NAMALWA (cell line): ENCODE measurements around the gene FRS3.

Source experiments
- DNase-seq: peaks from one replicate; pipeline ENCODE4 v3.0.0-alpha.2; 2015; ENCODE audit warnings: low spot score

The FRS3 gene

DNA sequence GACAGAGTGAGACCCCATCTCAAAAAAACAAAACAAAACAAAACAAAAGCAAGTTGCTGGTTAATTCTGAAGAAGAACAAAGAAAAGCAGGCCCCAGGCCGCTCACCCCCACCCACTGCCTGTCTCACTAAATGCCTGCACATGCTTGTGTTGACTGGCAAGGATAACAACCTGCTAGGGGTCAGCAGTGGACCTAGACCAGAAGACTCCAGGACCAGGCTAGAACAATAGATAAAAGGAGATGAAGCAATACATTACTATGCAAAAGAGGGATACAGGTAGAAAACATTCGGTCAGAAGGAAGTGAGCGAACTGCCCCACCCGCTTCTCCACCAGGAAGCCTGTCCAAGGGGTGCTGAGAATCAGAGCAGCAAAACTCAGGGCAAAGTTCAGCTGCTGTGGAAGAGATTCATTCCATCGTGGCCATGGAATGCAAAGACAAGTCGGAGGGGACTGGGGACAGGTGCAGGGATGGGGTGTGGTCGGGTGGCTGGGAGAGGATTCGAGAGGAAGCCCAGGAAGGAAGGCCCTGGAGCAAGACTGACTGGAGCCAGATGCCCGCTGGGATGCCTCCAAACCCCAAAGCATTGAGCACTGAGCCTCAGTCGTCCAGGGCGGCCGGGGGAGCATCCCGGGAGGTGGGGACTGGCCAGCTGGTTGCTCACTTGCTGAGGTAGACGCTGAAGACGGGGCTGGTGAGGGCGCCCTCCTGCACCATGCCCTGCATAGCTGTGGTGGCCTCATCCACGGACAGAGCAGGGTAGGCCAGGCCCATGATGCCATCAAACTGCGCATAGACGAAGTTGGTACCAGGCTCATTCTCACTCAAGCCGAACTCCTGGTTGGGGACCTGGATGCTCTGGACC lies 37.8 kb downstream of the FRS3 start:
- DNase-seq = no peak

DNA sequence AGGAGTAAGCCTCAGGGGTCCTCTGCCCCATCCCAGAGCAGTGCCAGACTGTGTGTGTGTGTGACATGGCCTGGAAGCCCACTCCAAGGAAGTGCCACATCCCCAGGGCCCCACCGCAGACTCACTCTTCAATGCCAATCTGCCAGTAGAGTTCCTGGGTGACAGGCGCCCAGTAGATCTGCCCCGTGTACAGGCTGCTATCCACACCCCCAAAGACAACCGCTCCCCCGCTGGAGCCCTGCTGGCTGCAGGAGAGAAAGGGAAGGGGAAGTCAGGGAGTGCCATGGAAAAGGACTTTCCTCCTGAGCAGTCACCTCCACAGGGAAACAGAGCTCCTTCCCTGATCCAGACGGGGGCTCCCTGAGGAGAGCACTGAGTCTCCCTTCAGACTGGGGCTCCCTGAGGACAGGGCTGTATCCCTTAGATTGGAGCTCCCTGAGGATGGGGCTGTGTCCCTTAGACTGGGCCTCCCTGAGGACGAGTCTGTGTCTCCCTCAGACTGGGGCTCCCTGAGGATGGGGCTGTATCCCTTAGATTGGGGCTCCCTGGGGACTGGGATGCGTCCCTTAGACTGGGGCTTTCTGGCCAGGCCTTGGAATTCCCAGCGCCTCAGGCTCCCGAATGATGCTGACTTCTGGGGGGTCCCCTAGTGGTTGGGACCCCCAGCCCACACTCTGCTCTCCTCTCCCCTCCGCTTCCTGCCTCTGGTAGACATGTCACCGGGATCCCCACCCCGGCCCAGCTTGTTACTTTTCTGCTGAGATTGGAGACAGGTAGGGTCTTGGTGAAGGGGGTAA lies 39.1 kb downstream of the FRS3 start:
- no peak for DNase-seq

DNA sequence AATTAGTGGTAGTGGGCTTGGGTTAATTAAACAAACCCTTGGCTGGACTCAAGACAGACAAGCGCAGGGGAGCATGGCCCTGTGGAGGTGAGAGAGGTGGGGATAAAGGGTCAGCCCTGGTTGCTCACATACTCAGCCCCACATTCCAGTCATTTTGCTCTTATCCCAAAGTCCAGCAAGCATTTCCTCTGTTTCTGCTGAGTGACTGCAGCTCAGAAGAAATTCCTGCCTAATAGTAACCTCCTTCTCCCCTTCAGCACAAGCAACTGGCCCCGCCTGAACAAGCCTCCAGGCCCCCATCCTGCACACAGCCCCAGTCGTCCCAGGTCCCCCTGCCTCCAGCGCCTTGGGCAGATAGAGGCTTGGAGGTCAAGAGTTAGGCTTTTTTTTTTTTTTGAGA lies 40.7 kb downstream of the FRS3 start:
- DNase-seq = no peak

DNA sequence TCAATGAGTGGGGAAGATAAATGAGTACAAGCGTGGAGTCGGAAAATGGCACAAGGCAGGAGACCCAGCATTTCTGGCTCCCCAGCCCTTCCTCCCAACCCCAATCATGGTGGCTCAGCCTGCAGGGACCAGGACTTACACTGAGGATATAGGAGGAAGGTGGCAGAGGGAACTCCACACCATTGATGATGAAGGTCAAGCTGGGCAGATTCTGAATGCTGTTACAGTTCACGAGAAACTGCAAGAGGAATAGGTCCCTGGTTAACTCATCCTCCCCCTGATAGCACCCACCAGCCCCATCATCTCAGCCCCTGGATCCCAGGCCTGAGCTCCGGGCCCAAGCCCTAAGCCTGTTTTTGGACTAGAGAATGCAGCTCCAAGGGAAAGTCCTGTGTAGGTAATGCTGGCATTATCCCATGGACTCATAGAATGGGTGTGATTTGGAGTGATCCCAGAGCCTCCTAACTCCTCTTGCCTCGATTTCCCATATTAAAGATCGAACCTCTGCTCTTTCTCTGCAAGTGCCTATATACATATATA lies 42.0 kb downstream of the FRS3 start:
- DNase-seq = no peak

DNA sequence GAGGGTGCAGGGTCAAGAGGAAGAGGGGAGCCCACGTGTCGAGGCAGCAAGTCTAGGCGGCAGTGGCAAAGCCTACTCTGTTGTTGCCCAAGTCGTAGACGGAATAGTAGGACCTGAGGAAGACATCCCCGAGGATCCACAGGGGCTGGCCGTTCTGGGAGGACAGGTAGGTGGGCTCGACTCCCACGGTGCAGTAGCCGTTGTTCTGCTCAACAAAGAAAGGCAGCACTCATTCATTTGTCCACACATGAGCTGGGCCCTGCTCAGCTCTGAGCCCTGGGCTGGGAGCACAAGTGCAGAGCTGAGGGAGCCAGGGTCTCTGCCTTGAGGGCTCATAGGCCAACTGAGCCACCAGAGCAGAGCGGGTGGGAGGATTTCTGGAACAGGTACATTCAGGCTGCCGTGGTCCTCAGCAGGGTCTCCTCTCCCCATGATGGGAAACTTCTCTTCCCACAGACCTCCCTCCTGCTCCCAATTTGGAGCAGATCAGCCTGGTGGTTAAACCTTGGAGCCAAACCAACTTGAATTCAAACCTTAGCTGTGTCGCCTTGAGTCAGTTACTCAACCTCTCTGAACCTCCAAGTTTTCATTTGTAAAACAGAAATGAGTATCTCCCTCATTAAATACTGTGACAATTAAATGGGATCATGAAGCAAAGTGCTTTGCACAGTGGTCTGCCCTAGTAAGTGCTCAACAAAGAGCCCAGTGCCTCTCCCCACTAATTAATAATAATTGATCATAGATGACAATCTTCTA lies 42.7 kb downstream of the FRS3 start:
- no peak for DNase-seq

DNA sequence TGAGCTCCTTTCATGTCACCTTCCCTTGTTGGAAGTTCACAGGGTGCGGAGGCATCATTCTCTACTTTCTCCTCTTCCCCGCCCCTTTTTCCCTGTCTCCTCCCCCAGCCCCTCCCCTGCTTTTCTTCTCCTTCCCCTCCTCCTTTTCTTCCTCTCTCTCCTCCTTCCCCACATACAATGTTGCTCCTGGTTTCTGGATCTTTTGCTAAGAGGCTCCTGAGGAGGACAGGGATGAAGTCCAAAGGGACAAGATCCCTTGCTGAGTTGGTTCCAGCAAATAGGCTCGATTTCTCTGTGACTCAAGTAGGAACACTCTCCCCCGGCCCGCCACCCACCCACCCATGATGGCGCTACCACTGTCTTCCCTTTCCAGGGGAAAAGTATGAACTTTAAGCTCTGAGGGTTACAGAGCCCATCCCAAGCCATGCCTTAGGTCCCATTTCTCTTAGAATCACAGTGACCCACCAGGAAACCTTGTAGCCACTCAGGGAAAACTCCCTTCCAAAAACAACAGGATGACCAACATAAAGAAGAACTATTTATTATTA lies 43.4 kb downstream of the FRS3 start:
- no peak for DNase-seq

DNA sequence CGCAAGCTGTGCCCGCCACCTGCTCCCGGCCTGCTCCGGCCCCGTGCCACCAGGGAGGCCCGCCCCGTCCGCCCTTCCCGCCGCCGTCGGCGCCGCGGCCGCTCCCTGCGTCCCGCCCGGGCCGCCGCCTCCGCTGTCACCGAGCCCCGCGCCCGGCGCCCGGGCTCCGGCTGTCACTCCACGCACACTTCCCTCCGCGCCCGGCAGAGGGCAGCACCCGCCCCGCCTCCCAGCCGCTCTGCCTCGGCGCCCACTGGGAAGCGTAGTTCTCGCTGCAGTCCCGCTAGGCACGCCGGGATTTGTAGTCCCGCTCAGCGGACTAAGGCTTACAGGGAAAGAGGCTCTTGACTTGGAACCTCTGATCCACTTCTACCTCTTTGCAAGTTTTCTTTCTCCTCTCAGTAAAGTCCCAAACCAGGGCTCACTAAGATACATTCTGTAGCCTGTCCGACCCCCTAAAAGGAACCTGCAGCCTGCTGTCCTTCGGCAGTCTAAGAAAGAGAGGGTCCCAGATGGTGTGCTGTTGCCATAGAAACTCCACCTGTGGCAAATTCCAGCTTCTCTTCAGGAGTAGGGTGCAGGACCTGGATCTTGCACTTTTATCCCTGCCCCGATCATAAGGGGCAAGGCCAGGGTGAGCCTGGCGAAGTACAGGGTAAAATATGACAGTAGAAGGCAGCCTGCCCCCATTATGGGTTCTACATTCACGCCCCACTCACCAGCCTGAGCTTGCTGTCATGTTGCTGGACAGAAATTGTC lies 44.1 kb downstream of the FRS3 start, which contains the start of gene TFEB:
Gene TFEB (minus strand): TSS at position 182 of the 759 bp plus-strand sequence. CDS start 44,395 bp downstream, outside the sequence.
- DNase-seq = peak; percentile 94

DNA sequence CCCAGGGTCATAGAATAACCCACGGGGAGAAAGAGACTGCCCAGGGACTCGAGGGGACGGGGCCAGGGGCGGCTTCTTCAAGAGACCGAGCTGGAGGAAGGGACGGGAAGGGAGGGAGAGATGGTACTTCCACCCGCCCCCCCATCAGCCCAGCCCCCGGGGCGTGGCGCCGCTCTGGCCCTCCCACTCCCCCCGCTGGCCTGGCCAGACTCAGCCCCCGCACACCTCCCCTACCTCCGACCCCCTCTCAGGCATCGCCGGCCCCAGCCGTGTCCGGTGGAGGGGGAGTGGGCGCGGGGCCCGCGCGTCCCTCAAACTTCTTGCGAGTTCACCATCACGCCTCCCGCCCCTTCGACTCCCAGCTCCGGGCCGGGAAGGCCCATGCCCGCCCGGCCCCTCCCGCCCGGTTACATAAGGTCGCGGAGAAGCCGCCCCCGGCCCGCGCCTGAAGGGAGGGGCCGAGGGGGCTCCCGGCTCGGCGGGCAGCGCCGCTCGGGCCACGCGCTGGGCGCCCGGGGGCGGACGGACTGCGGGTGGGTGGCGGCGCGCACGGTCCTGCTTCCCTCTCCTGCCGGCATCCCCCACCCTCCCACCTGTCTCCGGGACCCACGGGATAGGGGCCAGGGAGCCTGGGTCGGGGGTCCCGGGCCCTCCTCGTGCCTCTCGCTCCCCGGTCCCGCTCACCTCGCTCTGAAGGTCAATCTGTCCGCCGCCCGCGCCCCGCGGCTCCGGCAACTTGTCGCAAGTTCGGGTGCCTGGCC lies 44.9 kb downstream of the FRS3 start:
- DNase-seq = peak; percentile 83

DNA sequence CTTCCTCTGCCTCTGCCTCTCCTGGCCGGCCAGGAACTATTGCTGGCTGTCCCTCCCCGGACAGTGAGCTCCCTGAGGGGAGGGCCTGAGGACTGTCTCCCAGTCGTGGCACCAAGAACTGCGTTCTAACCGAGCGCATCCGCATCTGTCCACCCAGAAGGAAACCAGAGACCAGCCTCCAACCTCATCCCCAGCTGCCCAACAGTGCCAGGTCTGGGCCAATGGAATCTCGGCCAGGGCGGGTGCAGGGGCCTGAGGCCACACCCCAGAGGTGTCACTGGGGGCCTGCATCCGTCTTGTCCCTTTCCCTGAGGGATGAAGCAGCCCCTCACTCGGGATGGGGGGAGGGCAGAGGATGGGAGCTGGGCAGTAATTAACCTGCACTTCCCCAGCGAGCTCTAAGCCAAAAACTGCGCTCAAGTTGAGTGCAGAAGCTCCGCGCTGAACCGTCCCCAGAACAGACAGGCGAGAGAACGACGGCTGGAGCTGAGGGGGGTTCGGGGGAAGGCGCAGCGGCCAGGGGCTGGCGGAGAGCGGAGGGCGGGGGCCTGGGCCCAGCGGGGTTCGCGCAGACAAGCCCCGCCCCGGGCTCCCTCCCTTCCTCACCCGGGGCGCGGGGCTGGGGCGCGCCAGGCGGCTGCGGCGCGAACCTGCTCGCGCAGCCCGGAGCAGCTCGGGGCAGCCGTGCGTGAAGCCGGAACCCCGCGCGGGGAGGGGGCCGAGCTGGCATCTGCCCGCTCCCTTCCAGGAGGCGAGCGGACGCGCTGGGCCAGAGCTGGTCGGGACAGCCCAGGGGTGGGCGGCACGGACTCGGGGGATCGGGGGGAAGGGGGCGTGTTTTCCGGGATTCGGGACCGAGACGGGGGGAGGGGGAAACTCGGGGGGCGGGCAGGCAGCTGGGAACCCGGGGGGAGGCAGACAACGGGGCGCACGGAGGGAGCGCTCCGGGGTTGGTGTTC lies 45.7 kb downstream of the FRS3 start:
- peak; percentile 93 for DNase-seq

DNA sequence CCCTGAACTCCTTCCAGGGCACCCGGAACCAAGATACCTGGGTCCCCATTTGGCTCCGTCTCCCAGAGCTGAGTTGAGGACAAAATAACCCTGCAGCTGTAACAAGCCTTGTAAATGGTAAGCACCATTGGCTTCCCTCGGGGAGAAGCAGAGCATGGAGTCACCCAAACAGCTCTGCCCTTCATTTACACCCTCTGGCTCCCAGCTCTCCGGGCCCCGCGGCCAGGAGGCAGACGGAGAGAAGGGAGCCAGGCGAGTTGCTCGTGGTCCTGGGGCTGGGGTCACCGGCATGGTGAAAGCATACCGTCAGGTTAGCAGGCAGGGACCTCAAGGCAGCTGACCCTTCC lies 46.4 kb downstream of the FRS3 start:
- DNase-seq = peak; percentile 75

DNA sequence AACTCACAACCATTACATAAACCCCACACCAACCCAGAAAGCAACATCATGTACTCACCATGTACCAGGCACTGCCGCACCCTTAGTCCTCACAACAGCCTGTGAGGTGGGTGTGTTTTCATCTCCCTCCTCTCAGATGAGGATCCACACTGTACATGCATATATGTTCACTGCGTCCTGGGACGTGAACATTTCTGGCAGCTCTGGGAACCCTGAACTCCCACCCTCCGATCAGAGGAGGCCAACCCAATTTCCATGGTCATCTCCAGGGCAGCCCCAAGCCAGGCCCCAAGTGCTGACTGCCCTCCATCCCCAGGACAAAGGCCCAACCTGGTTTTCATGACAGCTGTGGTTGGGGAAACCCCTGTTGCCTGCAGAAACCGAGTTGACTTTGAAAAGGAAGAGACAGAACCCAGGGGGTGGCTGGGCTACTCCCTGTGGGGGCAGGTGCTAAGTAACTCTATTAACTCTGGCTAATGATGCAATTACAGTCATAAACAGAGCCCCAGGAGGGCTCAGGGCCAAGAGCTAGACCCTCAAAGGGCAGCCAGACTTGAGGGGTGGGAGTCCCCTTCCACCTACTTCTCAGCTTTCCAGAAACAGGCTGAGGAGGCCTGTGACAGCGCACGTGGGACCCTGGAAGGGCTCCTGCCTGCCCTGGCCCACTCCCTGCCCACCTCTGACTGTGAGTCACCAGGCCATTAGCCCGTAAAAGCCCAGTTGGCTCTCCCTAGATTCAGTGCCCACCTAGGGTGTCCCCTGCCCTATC lies 46.9 kb downstream of the FRS3 start:
- peak; percentile 92 for DNase-seq

DNA sequence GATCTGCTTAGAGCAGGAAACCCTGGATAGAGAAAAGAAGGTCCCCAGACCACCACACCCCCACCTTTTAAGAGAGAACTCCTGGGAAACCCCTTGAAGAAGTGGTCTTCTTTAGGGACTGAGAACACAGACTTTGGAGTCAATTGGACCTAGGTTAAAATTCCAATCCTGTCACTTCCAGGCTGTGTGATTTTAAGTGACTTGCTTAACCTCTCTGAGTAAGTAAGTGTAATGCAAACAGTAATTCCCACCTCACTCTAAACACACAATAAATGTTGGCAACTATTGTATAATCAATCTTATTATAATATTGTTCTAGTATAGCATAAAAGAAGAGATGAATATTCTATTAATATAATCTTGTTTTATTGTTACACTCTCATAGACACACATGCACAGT lies 47.6 kb downstream of the FRS3 start:
- DNase-seq = no peak

DNA sequence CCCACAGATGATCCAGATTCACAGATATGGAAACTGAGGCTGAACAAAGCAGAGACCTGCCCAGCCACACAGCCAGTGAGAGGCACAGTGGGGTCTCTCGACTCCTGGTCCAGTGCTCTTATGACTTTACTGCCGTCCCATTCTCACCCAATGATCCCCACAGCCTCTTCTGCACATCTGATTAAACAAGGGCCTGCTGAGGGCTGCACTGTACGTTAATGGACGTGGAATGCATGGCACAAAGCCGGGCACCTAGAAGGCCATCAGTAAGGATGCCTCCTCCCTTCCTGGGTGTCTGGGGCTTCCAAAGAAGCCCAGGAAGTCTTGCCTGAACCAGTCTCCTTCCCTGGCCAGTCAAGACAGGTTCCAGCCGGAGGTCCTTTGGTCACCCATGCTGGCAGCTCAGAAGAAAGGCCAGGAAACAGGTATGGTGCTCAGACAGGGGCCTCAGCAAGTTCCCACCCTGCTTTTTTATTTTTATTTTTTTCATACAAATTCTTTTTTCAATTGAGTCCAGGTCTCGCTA lies 48.1 kb downstream of the FRS3 start:
- no peak for DNase-seq

DNA sequence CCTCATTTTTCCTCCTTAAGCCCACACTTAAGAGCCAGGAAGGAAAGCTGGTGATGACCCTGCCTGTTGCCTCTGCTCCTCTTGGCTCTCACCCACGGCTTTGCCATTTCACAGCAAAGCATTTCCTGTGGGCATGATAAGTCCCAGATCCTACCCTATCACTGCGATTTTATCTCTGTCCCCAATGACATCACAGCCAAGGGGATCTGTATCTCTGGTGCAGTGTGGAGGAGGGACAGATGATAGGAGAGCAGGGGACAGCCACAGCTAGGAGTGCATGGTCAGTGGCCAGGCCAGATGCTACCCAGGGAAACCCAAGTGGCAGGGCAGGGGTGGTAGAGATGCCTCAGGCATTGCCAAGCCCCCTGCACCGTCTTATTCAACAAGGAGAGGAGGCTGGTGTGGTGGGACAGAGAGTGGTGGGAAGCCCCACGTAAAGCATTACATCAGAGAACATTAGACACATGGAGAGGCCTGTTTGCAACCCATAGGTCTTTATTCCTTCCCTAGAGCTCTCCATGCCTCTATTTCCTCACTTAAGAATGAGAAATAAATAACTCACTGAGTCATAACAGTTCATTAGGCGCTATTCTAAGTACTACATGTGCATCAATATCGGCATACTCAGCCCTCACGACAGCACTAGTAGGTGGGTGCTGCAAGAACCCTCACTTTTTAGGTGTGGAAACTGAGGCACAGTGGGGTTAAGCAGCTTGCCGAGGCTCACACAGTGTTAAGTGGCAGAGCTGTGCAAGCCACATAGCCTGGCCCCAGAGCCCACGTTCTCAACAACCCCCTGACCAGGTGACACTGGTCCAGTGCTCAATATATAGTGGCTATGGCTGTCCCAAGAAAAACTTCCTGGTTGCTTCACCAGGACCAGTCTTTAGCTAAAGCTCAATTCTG lies 48.9 kb downstream of the FRS3 start:
- peak; percentile 33 for DNase-seq

DNA sequence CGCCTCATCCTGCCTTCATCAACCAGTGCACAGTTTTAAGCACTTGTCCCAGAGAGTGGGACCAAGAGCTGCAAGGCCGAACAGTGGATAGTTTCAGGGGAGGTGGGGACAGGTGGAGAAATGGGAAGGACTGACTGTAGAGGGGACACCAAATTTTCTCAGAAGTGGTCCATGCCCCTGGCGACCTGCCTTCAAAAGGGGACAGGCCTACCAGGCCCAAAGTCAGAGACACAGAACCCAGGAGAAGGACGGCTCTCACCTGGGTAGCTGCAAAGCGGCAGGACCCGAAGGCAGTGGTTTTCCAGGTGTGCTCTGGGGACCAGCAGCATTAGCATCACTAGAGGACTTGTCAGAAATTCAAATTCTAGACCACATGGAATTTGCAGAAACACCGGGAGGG lies 50.1 kb downstream of the FRS3 start:
- no peak for DNase-seq

DNA sequence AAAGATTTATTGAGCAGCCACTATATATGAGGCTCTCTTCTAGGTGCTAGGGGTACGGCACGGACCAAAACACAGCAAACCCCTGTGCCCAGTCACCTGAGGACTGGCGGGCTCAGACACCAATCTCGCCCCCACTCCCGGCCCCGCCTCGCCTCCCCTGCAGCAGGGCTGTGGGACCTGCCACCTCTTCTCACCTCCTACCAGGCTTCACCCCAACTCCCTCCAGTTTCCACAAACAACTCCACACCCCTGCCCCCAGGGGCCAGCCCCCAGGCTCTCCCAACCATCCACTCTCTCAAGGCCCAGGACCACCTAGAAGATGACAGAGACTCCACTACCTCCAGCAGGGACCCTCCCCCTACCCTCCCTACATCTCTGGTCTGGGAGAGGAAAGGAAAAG lies 50.7 kb downstream of the FRS3 start:
- DNase-seq = no peak
